HepG2 (cell line): ENCODE results near the gene SHLD3. TPM values are rescaled to one million over a fixed set of nuclear protein-coding genes. Genes with fewer than 3 reads are reported as not detected.

Experiments
- CHCHD3 ChIP-seq: sonication (generic); formaldehyde crosslinking; IDR thresholded peaks from 2 replicates; pipeline ENCODE4 v1.8.0; 2022; ENCODE audit warnings: mild to moderate bottlenecking, missing genetic modification reagents, moderate library complexity
- E2F2 ChIP-seq: sonication (generic); formaldehyde crosslinking; IDR thresholded peaks from 2 replicates; pipeline ENCODE4 v1.4.0; 2020; ENCODE audit warnings: missing genetic modification reagents, borderline replicate concordance
- HDAC2 ChIP-seq: sonication (generic); formaldehyde crosslinking; IDR thresholded peaks from 2 replicates; pipeline ENCODE4 v1.4.0; 2020; ENCODE audit warnings: missing genetic modification reagents
- HIC2 ChIP-seq: sonication (generic); formaldehyde crosslinking; IDR thresholded peaks from 2 replicates; pipeline ENCODE4 v1.9.0; 2022; ENCODE audit warnings: low read depth, missing genetic modification reagents
- KDM1A ChIP-seq: IDR thresholded peaks from 2 replicates; pipeline ENCODE4 v1.6.1; 2016; ENCODE audit warnings: missing compliant biosample characterization
- KDM4B ChIP-seq: sonication (generic); formaldehyde crosslinking; IDR thresholded peaks from 2 replicates; pipeline ENCODE4 v1.4.0; 2020; ENCODE audit warnings: missing genetic modification reagents
- KLF13 ChIP-seq: sonication (generic); formaldehyde crosslinking; IDR thresholded peaks from 2 replicates; pipeline ENCODE4 v1.4.0; 2020; ENCODE audit warnings: mild to moderate bottlenecking, missing genetic modification reagents
- MED8 ChIP-seq: sonication (generic); formaldehyde crosslinking; IDR thresholded peaks from 2 replicates; pipeline ENCODE4 v1.8.1; 2023; ENCODE audit warnings: mild to moderate bottlenecking, missing genetic modification reagents; ENCODE audit not compliant: insufficient replicate concordance
- PTBP1 ChIP-seq: fragments of 200-400 bp; formaldehyde crosslinking; IDR thresholded peaks from 2 replicates; pipeline ENCODE4 v1.6.1; 2018; ENCODE audit warnings: low read length, low read depth; ENCODE audit not compliant: poor library complexity, severe bottlenecking
- RBM22 ChIP-seq: fragments of 200-400 bp; formaldehyde crosslinking; optimal IDR thresholded peaks from 2 replicates; pipeline ENCODE3; 2017; ENCODE audit warnings: mild to moderate bottlenecking, low read length, moderate library complexity
- SKIL ChIP-seq: sonication (generic); formaldehyde crosslinking; IDR thresholded peaks from 2 replicates; pipeline ENCODE4 v1.8.0; 2022; ENCODE audit warnings: missing genetic modification reagents, mild to moderate bottlenecking, moderate library complexity, borderline replicate concordance
- ZBTB34 ChIP-seq: sonication (generic); formaldehyde crosslinking; IDR thresholded peaks from 2 replicates; pipeline ENCODE4 v1.8.0; 2022; ENCODE audit warnings: mild to moderate bottlenecking, missing genetic modification reagents
- ZFP91 ChIP-seq: sonication (generic); formaldehyde crosslinking; IDR thresholded peaks from 2 replicates; pipeline ENCODE4 v1.9.0; 2022; ENCODE audit warnings: missing genetic modification reagents, mild to moderate bottlenecking, borderline replicate concordance
- ZMAT3 ChIP-seq: sonication (generic); formaldehyde crosslinking; conservative IDR thresholded peaks from 2 replicates; pipeline ENCODE4 v1.7.0; 2021; ENCODE audit warnings: missing genetic modification reagents
- ZNF263 ChIP-seq: sonication (generic); formaldehyde crosslinking; IDR thresholded peaks from 2 replicates; pipeline ENCODE4 v1.4.0; 2020; ENCODE audit warnings: missing genetic modification reagents
- ZNF337 ChIP-seq: sonication (generic); formaldehyde crosslinking; IDR thresholded peaks from 2 replicates; pipeline ENCODE4 v1.5.1; 2020; ENCODE audit warnings: missing genetic modification reagents, low read depth, mild to moderate bottlenecking, borderline replicate concordance
- ZNF362 ChIP-seq: sonication (generic); formaldehyde crosslinking; IDR thresholded peaks from 2 replicates; pipeline ENCODE4 v1.4.0; 2020; ENCODE audit warnings: missing genetic modification reagents, mild to moderate bottlenecking, borderline replicate concordance
- ZNF547 ChIP-seq: sonication (generic); formaldehyde crosslinking; IDR thresholded peaks from 2 replicates; pipeline ENCODE4 v1.5.1; 2020; ENCODE audit warnings: mild to moderate bottlenecking, missing genetic modification reagents
- ZNF619 ChIP-seq: sonication (generic); formaldehyde crosslinking; IDR thresholded peaks from 2 replicates; pipeline ENCODE4 v1.4.0; 2020; ENCODE audit warnings: mild to moderate bottlenecking, missing genetic modification reagents
- polyA plus RNA-seq, 8 experiments: library from polyadenylated mRNA; depleted of rRNA in 3 of 8; stranded (reverse) in 7 of 8; unstranded in 1 of 8; fragments of >200 nt; fragmentation: Illumina TruSeq in 4 of 8; extraction: Trizol in 4 of 8; gene quantifications; 2 replicates each; pipeline versions ENCODE4 v1.2.1 to v1.2.3, GENCODE V29; 2011 to 2016; ENCODE audit warnings: low read depth in 4 of 8, missing spikeins in 1 of 8, mixed read lengths in 1 of 8; ENCODE audit not compliant: insufficient read depth in 1 of 8
- total RNA-seq, 5 experiments: library from RNA; depleted of rRNA; stranded (reverse); fragments of >200 nt; fragmentation: Illumina TruSeq; extraction: Trizol; gene quantifications; 2 replicates each; pipeline ENCODE4 v1.2.3, GENCODE V29; 2016; ENCODE audit warnings: low read depth in 1 of 5

SHLD3 gene
- total and polyA plus RNA-seq, 2 of the 13 experiments (the other 11 are each of a cell fraction or from before 2014, with no cell fraction given), result 3.6 to 6.8 TPM

GRCh38 chr5:65624025-65624570, 729 bp upstream of the SHLD3 start, which contains the start of gene TRIM23 (continued):
- TF ChIP-seq ZFP91 (peak; percentile 72; the same call in 1 of the 2 replicates), CHCHD3 (CRISPR knock-in tag) (no peak), ZBTB34 (no peak), RBM22 (no peak), SKIL (CRISPR knock-in tag) (no peak), PTBP1 (no peak), ZNF619 (CRISPR knock-in tag) (no peak), KDM1A (CRISPR knock-in tag) (no peak), ZNF337 (CRISPR knock-in tag) (peak; percentile 85; the same call in 1 of the 2 replicates), ZNF362 (CRISPR knock-in tag) (no peak), HDAC2 (no peak), ZNF263 (no peak), HIC2 (CRISPR knock-in tag) (no peak), MED8 (CRISPR knock-in tag) (no peak), ZMAT3 (no peak; the same call in 1 of the 2 replicates), ZNF547 (no peak), KDM4B (no peak), E2F2 (CRISPR knock-in tag) (no peak), KLF13 (CRISPR knock-in tag) (no peak)
